A549 (cell line): Measurements from ENCODE around the gene GNPAT.

Source experiments
- BHLHE40 ChIP-seq: IDR thresholded peaks from 2 replicates; pipeline ENCODE4 v1.6.1; 2012; ENCODE audit warnings: low read depth, low read length, inconsistent platforms
- CHD2 ChIP-seq: fragments of 150-350 bp; IDR thresholded peaks from 2 replicates; pipeline ENCODE4 v1.6.1; 2014; ENCODE audit warnings: low read length; ENCODE audit not compliant: partially characterized antibody
- FOSL2 ChIP-seq, 2 experiments: fragments of 450-650 bp in 1 of 2; fragments of >200 bp in 1 of 2; sonication (Bioruptor Twin) in 1 of 2; formaldehyde crosslinking; IDR thresholded peaks; 2 replicates each; pipeline versions ENCODE4 v1.5.0 to v1.6.1; 2016 to 2020; ENCODE audit warnings: mild to moderate bottlenecking in 1 of 2, moderate library complexity in 1 of 2
- HOXB13 ChIP-seq: fragments of 250-450 bp; sonication (Bioruptor Pico); IDR thresholded peaks from 2 replicates; pipeline ENCODE4 v1.5.0; 2020; ENCODE audit warnings: low read depth, mild to moderate bottlenecking, moderate library complexity
- KDM5A ChIP-seq: fragments of 200-600 bp; sonication (generic); IDR thresholded peaks from 2 replicates; pipeline ENCODE4 v1.6.1; 2016; ENCODE audit warnings: antibody characterized with exemption, mild to moderate bottlenecking
- NR3C1 ChIP-seq: fragments of >200 bp; sonication (Bioruptor Twin); formaldehyde crosslinking; IDR thresholded peaks from 3 replicates; pipeline ENCODE4 v1.6.1; 2017
- POLR2A ChIP-seq: IDR thresholded peaks from 2 replicates; pipeline ENCODE4 v1.6.1; 2012; ENCODE audit warnings: mild to moderate bottlenecking, low read length
- RAD21 ChIP-seq, 2 experiments: fragments of >200 bp in 1 of 2; sonication (Bioruptor Twin) in 1 of 2; formaldehyde crosslinking in 1 of 2; IDR thresholded peaks in 1 of 2; conservative IDR thresholded peaks in 1 of 2; 2 replicates in 1 of 2; 3 replicates in 1 of 2; pipeline ENCODE4 v1.6.1; 2012 to 2018; ENCODE audit warnings: inconsistent platforms in 1 of 2
- RFX5 ChIP-seq: fragments of 450-650 bp; IDR thresholded peaks from 2 replicates; pipeline ENCODE4 v1.7.1; 2014; ENCODE audit warnings: antibody characterized with exemption, mild to moderate bottlenecking, moderate library complexity
- SMC3 ChIP-seq: fragments of >200 bp; sonication (Bioruptor Twin); formaldehyde crosslinking; IDR thresholded peaks from 3 replicates; pipeline ENCODE4 v1.6.1; 2018; ENCODE audit warnings: inconsistent platforms
- SREBF2 ChIP-seq: fragments of 450-650 bp; IDR thresholded peaks from 2 replicates; pipeline ENCODE4 v1.6.1; 2014; ENCODE audit warnings: mild to moderate bottlenecking, moderate library complexity
- ZSCAN20 ChIP-seq: fragments of 250-450 bp; sonication (Bioruptor Pico); IDR thresholded peaks from 2 replicates; pipeline ENCODE4 v1.8.0; 2022; ENCODE audit warnings: mild to moderate bottlenecking, moderate library complexity
- TF ChIP-seq, protein P1 (sequence below): fragments of >200 bp; sonication (Bioruptor Twin); formaldehyde crosslinking; IDR thresholded peaks from 3 replicates; pipeline ENCODE4 v1.5.1; 2016

- TF ChIP-seq SREBF2 = no peak
- no peak for TF ChIP-seq KDM5A
- TF ChIP-seq, protein P1, sequence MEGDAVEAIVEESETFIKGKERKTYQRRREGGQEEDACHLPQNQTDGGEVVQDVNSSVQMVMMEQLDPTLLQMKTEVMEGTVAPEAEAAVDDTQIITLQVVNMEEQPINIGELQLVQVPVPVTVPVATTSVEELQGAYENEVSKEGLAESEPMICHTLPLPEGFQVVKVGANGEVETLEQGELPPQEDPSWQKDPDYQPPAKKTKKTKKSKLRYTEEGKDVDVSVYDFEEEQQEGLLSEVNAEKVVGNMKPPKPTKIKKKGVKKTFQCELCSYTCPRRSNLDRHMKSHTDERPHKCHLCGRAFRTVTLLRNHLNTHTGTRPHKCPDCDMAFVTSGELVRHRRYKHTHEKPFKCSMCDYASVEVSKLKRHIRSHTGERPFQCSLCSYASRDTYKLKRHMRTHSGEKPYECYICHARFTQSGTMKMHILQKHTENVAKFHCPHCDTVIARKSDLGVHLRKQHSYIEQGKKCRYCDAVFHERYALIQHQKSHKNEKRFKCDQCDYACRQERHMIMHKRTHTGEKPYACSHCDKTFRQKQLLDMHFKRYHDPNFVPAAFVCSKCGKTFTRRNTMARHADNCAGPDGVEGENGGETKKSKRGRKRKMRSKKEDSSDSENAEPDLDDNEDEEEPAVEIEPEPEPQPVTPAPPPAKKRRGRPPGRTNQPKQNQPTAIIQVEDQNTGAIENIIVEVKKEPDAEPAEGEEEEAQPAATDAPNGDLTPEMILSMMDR = no peak
- TF ChIP-seq BHLHE40 = no peak
- TF ChIP-seq FOSL2 (IDR thresholded peaks at IDR 0.05) = no peak
- TF ChIP-seq FOSL2 (CRISPR knock-in tag; IDR thresholded peaks at IDR 0.05) = no peak
- TF ChIP-seq CHD2 = no peak
- TF ChIP-seq RFX5 = no peak
- TF ChIP-seq NR3C1 = no peak
- TF ChIP-seq RAD21 (conservative IDR thresholded peaks at IDR 0.05 in 1 of 2, IDR thresholded peaks at IDR 0.05 in 1 of 2) = no peak
- TF ChIP-seq POLR2A = no peak
- no peak for TF ChIP-seq ZSCAN20
- no peak for TF ChIP-seq SMC3
- no peak for TF ChIP-seq HOXB13 (CRISPR knock-in tag)
Measured at GRCh38 chr1:231238298-231238697, 2.7 kb upstream of the GNPAT start.
